CD4-positive, alpha-beta T cell treated with Interleukin-15 for 4 hours (primary cell): Measurements from ENCODE around the gene SLC25A45.
A peak's percentile ranks its signal among the peaks of the same experiment; 100 is the strongest.
"Not testable (repeated sequence)": the region's sequence is repeated elsewhere in the genome, so short reads cannot be mapped to it uniquely, and the experiment has no call there.

Experiments
- DNase-seq: peaks from one replicate; pipeline ENCODE4 v3.0.0-alpha.2; 2020; ENCODE audit warnings: low spot score

SLC25A45 gene

GRCh38 chr11:65421794-65422632 lies 39.6 kb upstream of the SLC25A45 start:
- peak; percentile 94 for DNase-seq

GRCh38 chr11:65420979-65421793 lies 38.7 kb upstream of the SLC25A45 start:
- peak; percentile 96 for DNase-seq

- no peak for DNase-seq
These were observed 38.1 kb upstream of the SLC25A45 start for GRCh38 chr11:65420506-65420905.

GRCh38 chr11:65419772-65420481 lies 37.5 kb upstream of the SLC25A45 start:
- DNase-seq, result peak; percentile 79

- DNase-seq, result no peak
These were observed 37.0 kb upstream of the SLC25A45 start for GRCh38 chr11:65419460-65419771.

GRCh38 chr11:65418681-65419459 lies 36.4 kb upstream of the SLC25A45 start:
- peak; percentile 86 for DNase-seq

DNA sequence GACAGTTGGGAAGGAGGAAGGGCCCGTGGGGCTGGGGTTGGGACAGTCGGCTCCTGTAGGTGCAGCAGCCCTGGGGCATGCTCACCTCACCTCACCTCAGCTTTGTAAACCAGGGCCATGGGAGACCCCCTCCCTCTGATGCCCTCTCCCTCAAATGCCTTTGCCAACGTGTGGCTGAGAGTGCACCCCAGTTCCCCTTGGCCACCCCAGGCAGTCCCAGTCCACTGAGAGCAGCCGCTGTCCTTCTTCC lies 35.9 kb upstream of the SLC25A45 start:
- DNase-seq, result no peak

DNA sequence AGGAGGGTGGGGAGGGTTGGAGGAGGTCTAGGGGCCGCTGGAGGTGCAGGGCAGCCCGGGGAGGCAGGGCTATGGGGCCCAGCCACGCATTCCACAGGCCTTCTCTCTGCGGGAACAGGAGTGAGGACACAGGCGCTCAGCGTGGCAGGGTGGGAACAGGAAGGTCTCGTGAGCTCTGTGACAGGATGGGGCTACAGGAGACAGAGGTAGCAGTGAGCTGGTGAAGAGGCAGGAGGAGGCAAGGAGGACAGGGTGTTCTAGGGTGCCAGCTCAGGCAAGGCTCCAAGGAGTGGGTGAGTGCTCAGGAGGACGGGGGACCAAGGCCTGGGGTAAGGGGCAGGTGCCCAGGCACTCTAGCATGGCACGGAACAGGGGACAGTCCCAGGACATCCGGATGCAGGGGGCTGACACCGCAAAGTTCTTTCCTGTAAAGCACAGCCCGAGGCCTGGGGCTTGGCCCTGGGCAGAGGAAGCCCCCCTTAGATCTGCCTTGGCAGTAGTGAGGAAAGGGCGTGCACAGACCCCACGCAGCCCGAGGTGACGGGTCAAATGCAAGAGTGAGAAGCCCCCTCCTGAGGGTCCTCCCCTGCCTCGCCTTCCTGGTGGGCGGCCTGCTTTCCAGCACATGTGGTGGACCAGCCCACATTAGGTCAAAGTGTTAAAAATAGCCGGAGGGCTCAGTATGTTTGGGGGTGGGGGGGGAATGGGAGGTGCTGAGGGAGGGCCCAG lies 35.4 kb upstream of the SLC25A45 start:
- DNase-seq, result peak; percentile 47

GRCh38 chr11:65416841-65417701 lies 34.6 kb upstream of the SLC25A45 start:
- DNase-seq, result no peak

DNA sequence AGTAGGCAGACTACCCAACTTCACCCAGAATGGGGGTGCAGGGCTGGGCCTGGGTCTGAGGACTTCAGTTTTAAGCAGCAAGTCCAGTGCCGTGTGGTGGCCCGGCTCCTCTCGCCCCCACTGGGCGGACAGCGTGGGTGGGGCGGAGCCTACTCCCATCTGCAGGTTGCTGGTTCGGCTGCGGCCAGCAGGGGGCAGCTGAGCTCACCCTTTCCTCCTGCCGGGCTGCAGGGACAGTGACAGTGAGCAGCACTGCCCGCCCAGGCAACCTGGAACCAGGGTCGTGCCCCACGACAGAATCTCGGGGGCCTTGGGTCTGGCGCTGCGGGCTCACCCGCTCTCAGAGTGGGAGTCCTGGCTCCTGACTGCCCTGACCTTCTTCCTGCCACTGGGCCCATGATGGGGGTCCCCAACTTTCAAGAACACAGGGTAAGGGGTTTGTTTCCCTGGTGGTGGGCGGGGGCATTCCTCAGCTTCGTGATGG lies 33.9 kb upstream of the SLC25A45 start:
- DNase-seq, result peak; percentile 93

- DNase-seq, result no peak
These were observed 33.3 kb upstream of the SLC25A45 start for GRCh38 chr11:65415499-65416340.

GRCh38 chr11:65414776-65415498 lies 32.5 kb upstream of the SLC25A45 start:
- DNase-seq, result no peak

DNA sequence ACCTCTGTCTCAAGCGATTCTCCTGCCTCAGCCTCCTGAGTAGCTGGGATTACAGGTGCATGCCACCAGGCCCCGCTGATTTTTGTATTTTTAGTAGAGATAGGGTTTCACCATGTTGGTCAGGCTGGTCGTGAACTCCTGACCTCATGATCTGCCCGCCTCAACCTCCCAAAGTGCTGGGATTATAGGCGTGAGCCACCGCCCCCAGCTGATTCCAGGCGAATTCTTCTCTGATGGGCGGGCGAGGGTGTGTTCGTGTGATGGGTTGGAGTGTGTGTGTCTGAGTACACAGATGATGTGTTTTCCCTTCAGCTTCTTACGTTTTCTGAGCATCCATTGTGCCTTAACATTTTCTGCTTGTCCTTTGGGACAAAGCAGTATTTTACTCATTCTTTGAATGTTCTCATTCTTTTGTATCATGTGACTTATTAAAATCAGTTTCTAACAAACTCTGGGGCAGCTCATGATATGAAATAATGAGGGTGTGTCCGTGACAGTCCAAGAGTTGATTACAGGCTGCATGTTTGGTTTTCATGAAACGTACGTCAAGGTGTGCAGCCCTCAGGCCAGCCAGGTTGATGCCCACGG lies 30.7 kb upstream of the SLC25A45 start:
- DNase-seq, result not testable (repeated sequence)

GRCh38 chr11:65412271-65413076 lies 30.0 kb upstream of the SLC25A45 start:
- no peak for DNase-seq

DNA sequence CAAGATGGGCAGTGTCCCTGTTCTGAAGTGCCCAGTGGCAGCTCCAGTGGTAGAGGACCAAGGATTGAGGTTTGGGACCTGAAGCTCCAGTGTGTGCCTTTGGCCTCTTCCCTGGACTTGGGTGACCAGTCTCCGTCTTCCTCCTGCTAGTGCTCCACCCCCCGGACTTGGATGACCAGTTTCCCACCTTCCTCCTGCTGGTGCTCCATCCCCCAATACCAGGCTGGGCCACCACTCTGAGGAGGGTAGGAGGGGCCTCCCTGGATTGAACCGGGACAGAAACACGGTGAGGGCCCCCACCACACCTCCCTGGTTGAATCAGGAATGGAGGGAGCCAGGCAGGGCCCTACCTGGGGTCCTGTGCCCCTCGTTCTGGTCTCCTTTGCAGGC lies 29.2 kb upstream of the SLC25A45 start:
- DNase-seq, result no peak

- DNase-seq, result no peak
These were observed 28.7 kb upstream of the SLC25A45 start for GRCh38 chr11:65410936-65411680.
